HepG2 (cell line): ENCODE results near the gene TRAPPC3. TPM values are rescaled to one million over a fixed set of nuclear protein-coding genes. Genes with fewer than 3 reads are reported as not detected.

ENCODE experiments used
- AFF4 ChIP-seq: sonication (generic); formaldehyde crosslinking; IDR thresholded peaks from 2 replicates; pipeline ENCODE4 v1.4.0; 2020; ENCODE audit warnings: missing genetic modification reagents
- BRD4 ChIP-seq: sonication (generic); formaldehyde crosslinking; IDR thresholded peaks from 2 replicates; pipeline ENCODE4 v1.4.0; 2020; ENCODE audit warnings: missing genetic modification reagents
- CREB1 ChIP-seq, 2 experiments: fragments of 450-650 bp in 1 of 2; IDR thresholded peaks; 2 replicates each; pipeline ENCODE4 v1.6.1; 2016 to 2017; ENCODE audit warnings: control low read depth in 1 of 2, mild to moderate bottlenecking in 1 of 2, missing compliant biosample characterization in 1 of 2, missing genetic modification characterization in 1 of 2
- FOXJ3 ChIP-seq: sonication (generic); formaldehyde crosslinking; IDR thresholded peaks from 2 replicates; pipeline ENCODE4 v1.4.0; 2020; ENCODE audit warnings: missing genetic modification reagents, mild to moderate bottlenecking, borderline replicate concordance
- FOXP1 ChIP-seq, 2 experiments: fragments of 450-650 bp in 1 of 2; IDR thresholded peaks; 2 replicates each; pipeline ENCODE4 v1.6.1; 2017 to 2018; ENCODE audit warnings: antibody characterized with exemption in 1 of 2
- GABPB1 ChIP-seq: IDR thresholded peaks from 2 replicates; pipeline ENCODE4 v1.6.1; 2016; ENCODE audit warnings: mild to moderate bottlenecking, missing genetic modification reagents, moderate library complexity, missing compliant biosample characterization
- GTF3A ChIP-seq: sonication (generic); formaldehyde crosslinking; conservative IDR thresholded peaks from 2 replicates; pipeline ENCODE4 v1.4.0; 2020; ENCODE audit warnings: mild to moderate bottlenecking, missing genetic modification reagents
- KAT7 ChIP-seq: IDR thresholded peaks from 2 replicates; pipeline ENCODE4 v1.6.1; 2018; ENCODE audit warnings: borderline replicate concordance, missing compliant biosample characterization
- KLF12 ChIP-seq: sonication (generic); formaldehyde crosslinking; IDR thresholded peaks from 2 replicates; pipeline ENCODE4 v1.4.0; 2020; ENCODE audit warnings: missing genetic modification reagents, borderline replicate concordance
- KLF16 ChIP-seq, 2 experiments: sonication (generic) in 1 of 2; formaldehyde crosslinking in 1 of 2; IDR thresholded peaks; 2 replicates each; pipeline versions ENCODE4 v1.6.1 to v1.8.0; 2016 to 2023; ENCODE audit warnings: missing genetic modification reagents in 2 of 2, missing compliant biosample characterization in 1 of 2
- MAFK ChIP-seq, 2 experiments: IDR thresholded peaks in 1 of 2; conservative IDR thresholded peaks in 1 of 2; 2 replicates each; pipeline ENCODE4 v1.6.1; 2011; ENCODE audit warnings: improper control_type of control experiment in 2 of 2, low read length in 2 of 2
- MEIS2 ChIP-seq: sonication (generic); formaldehyde crosslinking; IDR thresholded peaks from 2 replicates; pipeline ENCODE4 v1.9.0; 2021; ENCODE audit warnings: mild to moderate bottlenecking, missing genetic modification reagents
- MXD1 ChIP-seq: sonication (generic); formaldehyde crosslinking; IDR thresholded peaks from 2 replicates; pipeline ENCODE4 v1.4.0; 2020; ENCODE audit warnings: mild to moderate bottlenecking, missing genetic modification reagents
- MXI1 ChIP-seq: IDR thresholded peaks from 3 replicates; pipeline ENCODE4 v1.6.1; 2012; ENCODE audit warnings: low read depth, low read length, inconsistent platforms, borderline replicate concordance
- POLR2A ChIP-seq, 2 experiments: IDR thresholded peaks; 2 replicates each; pipeline ENCODE4 v1.6.1; 2011; ENCODE audit warnings: low read depth in 2 of 2, low read length in 2 of 2, mild to moderate bottlenecking in 1 of 2, moderate library complexity in 1 of 2; ENCODE audit not compliant: insufficient read depth in 1 of 2
- POLR2G ChIP-seq: fragments of 200-400 bp; formaldehyde crosslinking; IDR thresholded peaks from 2 replicates; pipeline ENCODE4 v1.6.1; 2018; ENCODE audit warnings: mild to moderate bottlenecking, low read depth, low read length, moderate library complexity
- SAP130 ChIP-seq: IDR thresholded peaks from 2 replicates; pipeline ENCODE4 v1.6.1; 2016; ENCODE audit warnings: low read depth
- ZBTB38 ChIP-seq: sonication (generic); formaldehyde crosslinking; IDR thresholded peaks from 2 replicates; pipeline ENCODE4 v1.5.1; 2020; ENCODE audit warnings: mild to moderate bottlenecking, missing genetic modification reagents
- ZEB1 ChIP-seq: IDR thresholded peaks from 2 replicates; pipeline ENCODE4 v1.6.1; 2012; ENCODE audit warnings: mild to moderate bottlenecking, low read depth, inconsistent platforms; ENCODE audit not compliant: insufficient replicate concordance
- ZFX ChIP-seq: sonication (generic); formaldehyde crosslinking; IDR thresholded peaks from 2 replicates; pipeline ENCODE4 v1.4.0; 2020; ENCODE audit warnings: mild to moderate bottlenecking, low read depth, missing genetic modification reagents, moderate library complexity
- ZNF12 ChIP-seq: sonication (generic); formaldehyde crosslinking; IDR thresholded peaks from 2 replicates; pipeline ENCODE4 v1.5.0; 2020; ENCODE audit warnings: missing genetic modification reagents
- ZNF691 ChIP-seq: sonication (generic); formaldehyde crosslinking; IDR thresholded peaks from 2 replicates; pipeline ENCODE4 v1.4.0; 2020; ENCODE audit warnings: missing genetic modification reagents, low read depth, mild to moderate bottlenecking, borderline replicate concordance
- polyA plus RNA-seq, 8 experiments: library from polyadenylated mRNA; depleted of rRNA in 3 of 8; stranded (reverse) in 7 of 8; unstranded in 1 of 8; fragments of >200 nt; fragmentation: Illumina TruSeq in 4 of 8; extraction: Trizol in 4 of 8; gene quantifications; 2 replicates each; pipeline versions ENCODE4 v1.2.1 to v1.2.3, GENCODE V29; 2011 to 2016; ENCODE audit warnings: low read depth in 4 of 8, missing spikeins in 1 of 8, mixed read lengths in 1 of 8; ENCODE audit not compliant: insufficient read depth in 1 of 8
- total RNA-seq, 5 experiments: library from RNA; depleted of rRNA; stranded (reverse); fragments of >200 nt; fragmentation: Illumina TruSeq; extraction: Trizol; gene quantifications; 2 replicates each; pipeline ENCODE4 v1.2.3, GENCODE V29; 2016; ENCODE audit warnings: low read depth in 1 of 5

Gene TRAPPC3
- total and polyA plus RNA-seq, 2 of the 13 experiments (the other 11 are each of a cell fraction or from before 2014, with no cell fraction given), result 53.7 to 62.4 TPM

GRCh38 chr1:36150296-36151133, 1.2 kb upstream of the TRAPPC3 start (continued):
- TF ChIP-seq MAFK (conservative IDR thresholded peaks at IDR 0.05 in 1 of 2, IDR thresholded peaks at IDR 0.05 in 1 of 2; ENCODE audit: low read length in 2 of 2) (no peak), CREB1 (IDR thresholded peaks at IDR 0.05) (no peak), CREB1 (CRISPR knock-in tag; IDR thresholded peaks at IDR 0.05) (no peak), MEIS2 (CRISPR knock-in tag) (peak; percentile 18; the same call in 1 of the 2 replicates), MXD1 (CRISPR knock-in tag) (no peak), ZFX (CRISPR knock-in tag) (peak; percentile 20; the same call in 1 of the 2 replicates), AFF4 (CRISPR knock-in tag) (no peak), KLF16 (CRISPR knock-in tag; IDR thresholded peaks at IDR 0.05) (peak in 1 of 2 experiments; percentile 65; a peak in 1 of 4 replicates), FOXP1 (IDR thresholded peaks at IDR 0.05) (no peak), FOXP1 (CRISPR knock-in tag; IDR thresholded peaks at IDR 0.05) (no peak), ZNF12 (no peak), GTF3A (CRISPR knock-in tag) (no peak), POLR2G (peak; percentile 33; the same call in 1 of the 2 replicates), SAP130 (CRISPR knock-in tag) (peak; percentile 93), BRD4 (CRISPR knock-in tag) (no peak), POLR2A (IDR thresholded peaks at IDR 0.05; ENCODE audit: insufficient read depth in 1 of 2, low read depth in 2 of 2, low read length in 2 of 2) (peak in 1 of 2 experiments; percentile 62; a peak in 2 of 4 replicates), KAT7 (CRISPR knock-in tag) (no peak), KLF12 (no peak), ZEB1 (no peak), FOXJ3 (CRISPR knock-in tag) (no peak), MXI1 (peak; percentile 56; the same call in 1 of the 3 replicates), ZNF691 (peak; percentile 46; the same call in 1 of the 2 replicates), ZBTB38 (CRISPR knock-in tag) (0 out of 2 replicates have a peak, but pooled peaks have one; percentile 17), GABPB1 (CRISPR knock-in tag) (0 out of 2 replicates have a peak, but pooled peaks have one; percentile 29)
